GM18511 (cell line): ENCODE measurements around the gene AAK1.

Experiments
- ATAC-seq: cut with Tn5 transposase; IDR thresholded peaks from one replicate; pipeline ENCODE4 v1.9.1; 2021; ENCODE audit warnings: mild to moderate bottlenecking, moderate library complexity; ENCODE audit not compliant: unreplicated experiment

AAK1 gene

GRCh38 chr2:69499242-69499641 lies 144.3 kb downstream of the AAK1 start:
- peak; percentile 86 for ATAC-seq

- no peak for ATAC-seq
These were observed 147.7 kb downstream of the AAK1 start for GRCh38 chr2:69495861-69496260.

GRCh38 chr2:69495008-69495407 lies 148.5 kb downstream of the AAK1 start:
- ATAC-seq: no peak

- ATAC-seq: no peak
These were observed 149.4 kb downstream of the AAK1 start for GRCh38 chr2:69494126-69494525.

- ATAC-seq: no peak
These were observed 150.3 kb downstream of the AAK1 start for GRCh38 chr2:69493268-69493667.

GRCh38 chr2:69491864-69492263 lies 151.7 kb downstream of the AAK1 start:
- no peak for ATAC-seq

- ATAC-seq: peak; percentile 52
These were observed 153.1 kb downstream of the AAK1 start for GRCh38 chr2:69490486-69490885.

- no peak for ATAC-seq
These were observed 153.7 kb downstream of the AAK1 start for GRCh38 chr2:69489793-69490192.

- no peak for ATAC-seq
These were observed 159.8 kb downstream of the AAK1 start for GRCh38 chr2:69483696-69484095.

GRCh38 chr2:69483024-69483423 lies 160.5 kb downstream of the AAK1 start:
- no peak for ATAC-seq

- no peak for ATAC-seq
These were observed 161.1 kb downstream of the AAK1 start for GRCh38 chr2:69482471-69482870.

- ATAC-seq: no peak
These were observed 162.1 kb downstream of the AAK1 start for GRCh38 chr2:69481421-69481820.

GRCh38 chr2:69477627-69478026 lies 165.9 kb downstream of the AAK1 start:
- ATAC-seq: no peak

- no peak for ATAC-seq
These were observed 168.9 kb downstream of the AAK1 start for GRCh38 chr2:69474688-69475087.

- no peak for ATAC-seq
These were observed 171.7 kb downstream of the AAK1 start for GRCh38 chr2:69471793-69472192.

- no peak for ATAC-seq
These were observed 172.6 kb downstream of the AAK1 start for GRCh38 chr2:69470911-69471310.

- ATAC-seq: no peak
These were observed 173.8 kb downstream of the AAK1 start for GRCh38 chr2:69469784-69470183.

- ATAC-seq: no peak
These were observed 174.2 kb downstream of the AAK1 start for GRCh38 chr2:69469375-69469774.

GRCh38 chr2:69466728-69467127 lies 176.8 kb downstream of the AAK1 start:
- no peak for ATAC-seq

GRCh38 chr2:69465513-69466456 lies 177.8 kb downstream of the AAK1 start:
- ATAC-seq: no peak

- ATAC-seq: no peak
These were observed 179.0 kb downstream of the AAK1 start for GRCh38 chr2:69464575-69464974.

GRCh38 chr2:69462780-69463179 lies 180.8 kb downstream of the AAK1 start:
- no peak for ATAC-seq

- no peak for ATAC-seq
These were observed 182.1 kb downstream of the AAK1 start for GRCh38 chr2:69461404-69461803.
